HK-2 (cell line): ENCODE data around the gene VAV3.
A peak's percentile ranks its signal among the peaks of the same experiment; 100 is the strongest.

ENCODE experiments used
- DNase-seq: peaks from one replicate; pipeline ENCODE4 v3.0.0-alpha.2; 2018; ENCODE audit not compliant: unreplicated experiment

Gene VAV3

DNA sequence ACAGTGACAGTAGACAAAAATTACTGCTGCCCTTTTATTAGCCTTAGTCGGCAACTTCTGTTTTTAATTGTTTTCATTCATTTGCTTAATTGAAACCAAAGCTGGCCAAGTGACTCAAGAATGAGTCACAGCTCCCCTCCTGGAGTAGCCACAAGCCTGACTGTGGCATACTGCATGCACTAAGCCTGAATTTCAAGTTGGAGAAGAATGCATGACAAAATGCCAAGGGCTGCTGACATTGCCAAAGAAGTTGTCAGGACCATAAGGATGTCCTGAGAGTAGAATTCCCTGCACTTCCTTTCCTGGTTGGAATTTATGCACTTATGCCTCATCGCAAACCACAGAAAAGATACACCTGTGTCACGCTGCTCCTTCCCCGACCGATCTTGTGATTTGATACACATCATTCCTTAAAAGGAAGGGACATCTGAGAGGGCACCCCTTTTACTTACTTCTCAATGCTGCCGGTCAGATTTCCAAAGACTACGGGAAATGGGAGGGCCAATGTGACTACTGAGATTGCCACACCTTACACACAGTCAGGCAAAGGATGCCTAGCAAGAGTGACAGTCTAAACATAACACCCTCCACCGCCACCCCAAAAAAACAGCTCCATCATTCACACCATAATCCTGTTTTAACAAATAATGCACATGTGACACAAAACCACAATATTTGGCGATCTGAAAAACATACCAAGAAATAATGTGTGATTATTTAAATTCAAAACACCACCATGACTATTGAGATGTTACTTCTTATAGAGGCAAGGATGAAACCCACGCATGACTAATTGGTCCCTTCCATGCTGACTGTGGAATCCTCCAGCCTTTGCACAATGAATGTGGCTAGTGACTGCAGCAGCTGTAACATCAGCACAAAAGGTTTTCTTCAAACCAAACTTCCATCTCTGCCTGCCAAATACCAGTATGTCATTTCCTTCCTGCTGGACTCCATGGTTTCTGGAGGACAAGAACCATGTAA lies 28.2 kb downstream of the VAV3 start:
- peak; percentile 50 for DNase-seq

DNA sequence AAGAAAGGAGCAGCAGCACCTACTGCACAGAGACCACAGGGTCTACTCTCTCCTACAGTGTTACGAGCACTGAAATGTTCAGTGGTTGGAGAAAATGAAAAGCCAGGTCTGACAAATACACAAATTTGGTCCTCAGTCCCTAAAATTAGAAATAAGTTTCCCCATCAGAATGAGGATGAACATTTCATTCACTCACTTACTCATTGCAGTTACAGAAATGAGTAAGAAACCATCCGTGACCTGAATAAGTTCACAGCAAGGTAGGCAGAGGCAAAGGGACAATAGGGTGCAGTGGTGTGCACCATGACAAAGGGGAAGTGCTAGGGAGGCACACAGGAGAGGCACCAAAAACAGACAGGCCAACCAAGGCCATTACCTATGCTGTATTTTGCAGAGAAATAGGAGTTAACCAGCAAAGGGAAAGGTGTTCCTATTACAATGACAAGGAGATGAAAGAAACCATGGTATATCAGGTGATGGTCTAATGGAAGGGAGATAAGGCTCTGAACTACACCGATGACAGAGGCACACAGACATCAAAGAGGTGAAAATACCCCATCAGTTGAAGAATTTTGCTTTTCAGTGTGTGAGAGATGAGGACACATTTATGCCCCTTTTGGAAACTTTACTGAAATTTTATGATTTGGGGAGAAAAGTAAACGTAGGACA lies 29.4 kb downstream of the VAV3 start:
- no peak for DNase-seq

DNA sequence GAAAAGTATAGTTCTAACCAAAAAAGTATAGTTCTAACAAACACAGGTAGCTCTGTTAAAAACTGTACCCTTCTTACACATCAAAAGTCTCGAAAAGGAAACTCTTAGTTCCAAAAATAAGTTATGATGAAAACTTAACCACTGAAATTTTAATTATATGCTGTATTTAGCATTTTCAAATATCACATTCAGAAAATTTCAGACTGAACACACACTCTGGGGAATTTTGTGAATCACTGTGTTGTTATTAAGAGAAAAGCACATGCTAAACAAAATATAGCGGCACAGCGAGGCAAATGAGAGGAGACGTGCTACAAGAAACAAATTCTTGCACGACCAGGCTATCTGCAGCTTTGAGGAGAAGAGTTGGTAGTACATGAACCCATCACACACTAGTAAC lies 30.4 kb downstream of the VAV3 start:
- DNase-seq = no peak

DNA sequence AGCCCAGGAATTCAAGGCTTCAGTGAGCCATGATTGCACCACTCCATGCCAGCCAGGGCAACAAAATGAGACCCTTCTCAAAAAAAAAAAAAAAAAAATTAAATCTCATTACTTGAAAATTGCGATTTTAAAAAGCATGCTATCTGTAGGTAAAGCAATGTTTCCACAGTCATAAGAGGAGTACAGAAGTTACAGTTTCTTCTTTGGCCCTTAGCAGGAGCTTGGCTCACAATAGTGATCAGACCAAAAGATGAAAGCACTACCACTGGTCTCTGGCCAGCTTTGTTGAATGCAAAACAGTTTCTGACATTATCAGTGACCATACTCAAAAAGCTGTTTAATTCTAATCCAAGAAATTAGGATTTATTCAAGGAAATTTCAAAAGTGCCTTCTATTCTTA lies 31.2 kb downstream of the VAV3 start:
- no peak for DNase-seq

DNA sequence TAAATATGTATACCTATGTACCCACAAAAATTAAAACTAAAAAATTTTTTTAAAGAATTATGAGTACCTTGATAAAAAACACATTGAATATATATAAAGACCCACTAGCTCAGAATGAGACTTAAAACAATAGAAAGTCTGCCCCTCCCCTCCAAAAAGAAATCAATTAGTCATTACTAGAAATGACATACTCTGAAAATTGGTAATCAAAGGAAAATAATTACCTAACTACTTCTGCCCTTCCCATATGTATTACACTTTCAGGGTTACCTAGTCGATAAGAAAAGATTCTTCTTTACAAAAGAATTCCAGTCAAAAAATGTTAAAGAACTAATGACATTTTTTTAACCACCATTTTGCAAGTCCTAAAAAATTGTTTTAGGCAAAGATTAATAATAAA lies 34.7 kb downstream of the VAV3 start:
- no peak for DNase-seq

DNA sequence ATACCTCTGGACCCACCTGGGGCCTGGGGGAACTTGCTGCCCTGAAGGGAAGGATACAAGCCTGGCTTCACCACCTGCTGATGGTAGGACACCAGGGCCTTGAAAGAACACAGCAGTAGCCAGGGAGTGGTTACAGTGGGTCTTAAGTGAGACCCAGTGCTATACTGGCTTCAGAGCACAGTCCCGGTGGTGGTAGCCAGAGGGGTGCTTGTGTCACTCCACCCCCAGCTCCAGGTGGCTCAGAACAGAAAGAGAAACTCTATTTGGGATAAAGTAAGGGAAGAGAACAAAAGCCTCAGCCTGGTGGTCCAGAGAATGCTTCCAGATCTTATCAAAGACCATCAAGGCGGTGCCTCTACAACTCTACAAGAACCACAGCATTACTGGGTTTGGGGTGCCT lies 37.2 kb downstream of the VAV3 start:
- DNase-seq = no peak

DNA sequence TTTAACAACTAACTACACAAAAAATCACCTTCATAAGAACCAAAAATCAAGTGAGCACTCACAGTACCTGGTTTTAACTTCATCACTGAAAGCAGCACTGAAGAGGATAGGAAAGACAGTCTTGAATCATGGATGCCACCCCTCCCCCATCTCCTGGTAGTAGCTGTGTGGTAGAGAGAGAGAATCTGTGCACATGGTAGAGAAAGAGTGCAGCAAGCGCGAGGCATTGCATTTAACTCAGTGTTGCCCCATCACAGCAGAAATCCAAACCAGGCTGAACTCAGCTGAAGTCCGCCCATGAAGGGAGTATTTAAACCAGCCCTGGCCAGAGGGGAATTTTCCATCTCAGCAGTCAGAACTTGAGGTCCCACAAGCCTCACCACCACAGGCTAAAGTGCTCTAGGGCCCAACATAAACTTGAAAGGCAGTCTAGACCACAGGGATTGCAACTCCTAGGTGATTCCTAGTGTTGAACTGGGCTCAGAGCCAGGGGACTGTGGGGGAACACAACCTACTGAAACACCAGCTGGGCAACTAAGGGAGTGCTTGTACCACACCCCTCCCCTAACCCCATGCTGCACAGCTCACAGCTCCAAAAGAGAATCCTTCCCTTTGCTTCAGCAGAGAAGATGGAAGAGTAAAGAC lies 38.4 kb downstream of the VAV3 start:
- DNase-seq = no peak

DNA sequence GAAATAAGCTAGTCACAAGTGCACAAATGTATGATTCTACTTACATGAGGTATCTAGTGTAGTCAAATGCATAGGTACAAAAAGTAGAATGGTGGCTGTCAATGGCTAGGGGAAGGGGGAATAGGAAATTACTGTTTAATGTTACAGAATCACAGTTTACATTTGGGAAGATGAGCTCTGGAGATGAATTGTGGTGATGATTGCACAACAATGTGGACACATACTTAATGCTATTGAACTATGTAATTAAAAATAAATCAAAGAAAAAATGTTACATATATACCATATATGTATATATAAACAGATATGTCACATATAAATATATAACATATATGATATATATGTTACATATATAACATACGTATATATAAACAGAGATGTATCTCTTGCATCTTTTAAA lies 39.4 kb downstream of the VAV3 start:
- no peak for DNase-seq

DNA sequence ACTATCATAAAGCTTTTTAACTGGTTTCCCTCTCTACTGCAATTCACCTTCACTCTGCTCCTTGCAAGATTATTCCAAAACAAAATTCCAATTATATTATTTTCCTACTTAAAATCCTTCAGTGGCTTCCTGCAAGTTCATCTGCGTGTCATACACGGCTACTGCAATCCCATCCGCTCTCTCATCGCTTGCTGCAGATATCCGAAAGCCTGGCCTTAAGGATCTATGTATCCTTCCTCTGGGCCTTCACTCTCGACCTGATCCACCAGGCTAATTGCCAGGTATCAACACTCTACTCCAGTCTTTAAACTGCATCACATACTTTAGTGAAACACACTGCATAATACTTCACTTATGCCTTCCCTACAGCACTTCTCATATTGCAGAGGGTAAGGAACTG lies 44.0 kb downstream of the VAV3 start:
- DNase-seq = no peak

DNA sequence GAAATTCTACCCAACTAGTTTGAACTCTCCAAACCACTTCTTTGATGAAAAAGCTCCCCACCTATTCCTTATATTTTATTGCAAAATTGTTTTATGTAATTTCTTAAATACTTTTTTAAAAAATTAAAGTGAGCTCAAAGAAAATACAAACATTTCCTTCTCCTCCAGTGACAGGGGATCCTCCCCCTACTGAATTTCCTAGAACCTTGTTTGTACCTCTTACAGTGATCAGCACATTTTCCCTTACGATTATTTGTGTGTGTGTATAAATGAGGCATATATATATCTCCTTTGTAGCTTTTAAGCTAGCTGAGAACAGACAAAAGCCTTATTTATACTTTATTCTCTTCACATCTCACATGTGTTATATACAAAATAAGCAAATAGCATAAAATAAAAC lies 44.4 kb downstream of the VAV3 start:
- DNase-seq = no peak

DNA sequence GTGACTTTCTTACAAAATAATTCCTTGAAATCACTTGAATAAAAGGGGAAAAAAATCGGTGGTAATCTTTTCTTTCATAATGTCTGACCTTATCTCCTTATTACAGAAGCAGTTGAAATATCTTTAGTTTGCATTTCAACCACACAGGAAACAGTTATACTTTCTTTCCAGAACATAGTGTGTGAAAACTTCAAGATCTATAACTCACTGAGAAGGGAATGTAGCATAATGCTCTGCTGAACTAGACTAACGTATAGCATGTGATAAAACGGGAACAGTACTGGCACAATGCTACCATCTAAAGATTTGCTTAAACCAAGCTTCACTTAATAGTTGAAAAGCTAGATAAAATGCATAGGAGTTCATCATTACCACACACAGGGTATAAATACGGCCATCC lies 45.0 kb downstream of the VAV3 start:
- DNase-seq = no peak

DNA sequence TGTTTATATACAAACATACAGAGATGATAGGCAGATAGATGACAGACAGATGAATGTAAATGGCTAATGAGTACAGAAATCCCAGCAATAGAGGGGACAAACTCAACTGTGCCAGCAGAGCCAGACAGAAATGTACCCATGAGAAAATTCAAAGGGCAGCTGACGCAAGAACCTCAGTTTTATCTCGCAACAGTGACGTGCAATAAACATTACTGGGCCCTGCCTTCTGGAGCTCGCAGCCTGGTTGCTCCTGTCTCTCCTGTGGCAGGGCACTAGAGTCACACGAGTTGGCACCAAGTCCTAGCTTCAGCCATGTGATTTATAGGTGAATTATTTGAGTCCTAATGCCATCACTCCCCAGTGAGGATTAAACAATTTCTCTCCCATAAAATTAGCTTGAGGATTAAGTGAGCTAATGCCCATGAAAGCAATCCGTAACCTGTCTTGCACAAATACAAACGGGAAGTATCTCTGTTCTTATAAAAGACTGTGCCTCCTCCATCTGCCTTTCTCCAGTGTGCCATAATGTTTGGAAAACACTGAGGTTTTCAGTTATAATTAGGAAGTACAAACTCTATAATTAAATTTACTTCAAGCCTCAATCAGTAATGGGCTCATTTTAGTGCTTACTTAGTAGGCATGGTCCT lies 50.7 kb downstream of the VAV3 start:
- DNase-seq = no peak

DNA sequence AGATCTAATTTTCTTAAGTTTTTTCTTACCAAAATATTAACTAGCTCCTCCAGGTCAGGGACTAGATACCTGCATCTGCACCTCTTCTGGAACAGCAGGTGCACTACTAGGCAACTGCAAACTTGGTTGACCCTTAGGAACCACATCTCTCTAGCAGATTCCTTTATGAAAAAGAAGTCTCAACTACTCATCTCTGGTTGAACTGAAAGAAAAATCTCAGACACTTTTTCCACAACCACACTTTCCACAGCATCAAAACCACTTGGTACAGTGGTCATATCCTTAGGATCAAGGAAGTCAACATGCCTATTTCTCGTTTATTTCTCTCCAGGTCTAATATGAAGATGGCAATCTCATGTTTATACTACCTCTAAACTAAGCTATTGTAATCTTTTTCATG lies 52.3 kb downstream of the VAV3 start:
- DNase-seq = no peak

DNA sequence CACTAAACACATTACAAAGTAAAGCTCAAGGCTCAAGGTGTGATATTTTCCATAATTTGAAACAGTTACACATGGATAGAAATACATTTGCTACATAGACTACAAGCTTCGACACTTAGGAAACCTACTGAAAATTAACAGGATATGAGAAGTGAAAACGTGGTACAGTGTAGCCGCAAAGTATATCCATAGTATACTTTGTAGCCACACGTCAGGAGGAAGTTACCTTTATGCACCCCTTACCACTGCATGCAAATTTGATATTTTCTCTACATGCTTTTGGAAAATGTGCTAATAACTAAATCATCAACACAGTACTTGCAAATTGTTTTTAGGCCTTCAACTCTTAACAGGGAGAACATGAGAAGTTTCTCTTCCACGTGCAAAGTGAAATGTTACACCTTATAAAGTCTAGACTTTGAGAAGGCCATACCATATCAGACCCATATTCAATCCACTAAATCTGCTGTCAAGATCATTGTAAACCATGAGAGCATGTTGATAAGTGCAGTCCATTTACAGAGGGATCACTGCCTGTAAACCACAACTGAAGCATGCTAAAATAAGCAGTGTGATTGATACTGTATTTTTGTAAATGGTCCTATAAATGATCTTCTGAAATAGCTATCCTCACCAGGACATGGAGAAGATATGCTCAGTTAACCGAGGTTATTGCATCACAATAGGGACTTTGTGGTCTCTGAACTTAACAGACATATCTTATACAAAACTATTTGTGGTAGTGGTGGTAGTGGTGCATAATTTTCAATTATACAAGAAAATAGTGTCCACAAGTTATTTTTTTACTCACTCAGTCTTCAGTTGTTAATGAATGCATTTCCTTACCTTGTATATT lies 64.7 kb downstream of the VAV3 start:
- no peak for DNase-seq

DNA sequence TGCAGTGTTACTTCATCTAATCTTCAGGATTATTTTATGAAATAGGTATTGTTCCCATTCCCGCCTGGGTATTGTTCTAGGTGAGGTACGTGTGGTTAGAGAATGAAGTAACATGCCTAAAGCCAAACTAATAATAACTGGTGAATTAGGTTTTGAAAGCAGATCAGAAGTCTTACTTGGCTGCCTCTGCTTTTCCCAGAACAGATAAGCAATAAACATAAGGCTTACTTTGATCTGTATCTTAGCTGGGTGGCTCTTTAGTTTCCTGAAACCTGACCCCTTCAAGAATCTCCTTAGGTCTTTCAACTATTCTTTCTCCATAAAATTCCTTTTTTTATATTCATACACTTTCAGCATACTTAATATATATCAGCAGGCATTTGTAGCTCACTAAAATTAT lies 65.3 kb downstream of the VAV3 start:
- DNase-seq = no peak

DNA sequence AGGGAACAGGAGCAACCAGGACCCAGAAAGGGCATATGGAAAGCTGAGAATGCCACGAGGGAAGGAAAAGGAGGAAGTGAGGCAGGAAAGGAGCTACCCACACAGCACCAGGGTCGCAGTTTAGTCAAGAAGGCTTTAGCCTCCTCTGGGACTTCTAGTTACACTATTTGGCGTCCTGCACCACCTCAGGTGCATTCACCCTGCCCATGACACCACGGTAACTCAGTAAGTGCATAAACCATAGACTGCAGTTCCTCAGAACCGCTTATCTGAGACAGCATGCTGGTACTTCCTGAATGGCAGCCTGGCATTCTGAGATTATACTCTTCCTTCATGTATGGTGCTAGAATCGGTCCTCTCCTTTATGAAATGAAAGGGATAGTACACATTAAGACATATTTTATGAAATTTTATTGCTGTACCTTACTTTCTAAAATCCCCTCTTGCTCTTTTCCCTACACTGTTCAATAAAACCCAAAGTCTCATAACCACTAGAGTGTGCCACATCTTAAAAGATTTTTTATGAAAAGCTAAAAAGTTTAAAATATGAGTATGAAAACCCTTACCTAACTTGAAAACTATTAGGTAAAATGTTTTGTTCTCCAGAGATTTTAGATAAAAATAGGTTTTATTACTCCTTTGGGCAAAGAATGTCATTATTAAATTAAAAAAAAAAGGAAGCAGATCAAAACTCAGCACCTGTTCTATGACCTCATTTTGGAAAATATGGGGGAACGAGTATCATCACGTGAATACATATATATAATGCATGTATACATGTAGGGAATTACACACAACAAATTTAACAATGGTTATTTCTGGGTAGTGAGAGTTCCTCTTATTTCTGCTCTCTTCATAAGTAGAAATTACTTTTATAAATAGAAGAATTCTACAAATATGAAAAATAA lies 67.3 kb downstream of the VAV3 start:
- DNase-seq = no peak

DNA sequence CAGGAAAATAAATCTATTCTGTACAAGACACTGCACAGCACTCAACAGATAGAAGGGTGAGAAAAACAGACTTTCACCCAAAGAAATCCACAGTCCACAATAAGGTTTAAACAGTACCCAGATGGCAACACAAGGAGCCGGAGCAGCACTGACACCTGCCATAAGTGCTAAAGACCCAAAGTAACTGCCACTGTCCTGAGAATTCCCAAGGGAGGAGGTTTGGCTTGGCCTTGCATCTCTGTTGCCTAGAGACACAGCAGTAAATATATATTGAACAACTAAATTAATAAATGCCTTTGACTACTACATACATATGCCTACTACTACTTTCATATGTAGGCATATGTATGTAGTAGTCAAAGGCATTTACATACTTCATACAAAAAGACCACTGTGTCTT lies 68.0 kb downstream of the VAV3 start:
- no peak for DNase-seq

DNA sequence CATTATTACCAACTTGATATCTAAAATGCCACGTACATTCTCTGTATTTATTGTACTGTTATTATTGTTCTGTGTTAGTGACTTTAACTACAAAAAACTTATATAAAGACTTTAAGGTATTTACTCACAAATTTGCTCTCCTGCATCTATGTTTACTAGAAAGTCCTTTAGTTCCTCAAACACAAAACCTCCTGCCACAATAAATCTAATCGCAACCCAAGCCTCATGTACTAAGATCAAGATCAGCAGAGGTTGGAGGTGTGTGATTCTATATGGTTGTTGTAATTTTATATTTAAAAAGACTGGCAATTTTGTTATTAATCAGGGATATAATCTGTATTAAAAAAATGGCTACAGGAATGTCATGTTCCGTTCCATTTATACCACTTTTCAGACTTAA lies 68.6 kb downstream of the VAV3 start:
- DNase-seq = no peak

DNA sequence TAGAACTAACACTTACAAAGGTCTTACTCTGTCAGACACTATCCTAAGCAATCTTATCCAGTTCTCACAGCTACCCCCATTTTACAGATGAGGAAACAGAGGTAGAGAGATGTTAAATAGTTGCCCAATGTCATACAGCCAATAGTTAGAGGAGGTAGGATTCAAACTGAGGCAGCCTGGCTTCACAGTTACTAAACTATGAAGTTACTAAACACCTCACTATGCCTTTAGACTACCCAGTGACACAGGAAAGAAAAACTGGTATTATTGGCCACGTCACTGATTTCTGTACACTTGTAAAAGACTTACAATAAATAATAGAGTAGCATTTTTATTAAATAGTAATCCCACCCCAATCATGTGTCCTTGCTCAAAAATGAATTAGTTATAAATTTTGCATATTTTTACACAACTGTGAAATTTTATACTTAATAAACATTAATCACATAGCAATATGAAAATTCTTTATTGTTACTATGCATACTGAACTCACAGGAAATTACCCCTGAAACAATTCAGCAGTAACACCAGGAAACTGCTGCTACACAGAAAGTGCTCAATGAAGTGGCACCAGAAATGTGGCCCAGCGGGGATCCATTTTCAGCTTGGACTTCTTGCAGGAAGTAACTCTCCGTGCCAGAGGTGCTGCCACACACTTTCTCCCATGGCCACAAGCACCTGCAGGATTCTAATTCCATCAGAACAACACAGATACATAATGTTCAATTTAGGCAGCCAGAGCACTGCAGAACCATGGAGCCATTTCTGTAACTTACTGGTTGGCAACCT lies 69.4 kb downstream of the VAV3 start:
- no peak for DNase-seq
